B cell (primary cell): ENCODE measurements around the gene DNTT. TPM values are rescaled to one million over a fixed set of nuclear protein-coding genes. Genes with fewer than 3 reads are reported as not detected.

Experiments used
- ATAC-seq: fragments of 200-7000 bp; cut with Tn5 transposase; one replicate; pipeline ENCODE4 v1.10.0; 2021; ENCODE audit warnings: low read depth, mild to moderate bottlenecking, moderate number of reproducible peaks, moderate library complexity
- CTCF ChIA-PET: fragments of 350-600 bp; sonication (Branson Sonifier 250); formaldehyde crosslinking; loops from one replicate; lab custom pipeline; 2021; ENCODE audit warnings: antibody characterized with exemption, inconsistent platforms; lab: Charles Lee
- POLR2A ChIA-PET: fragments of 350-600 bp; sonication (Branson Sonifier 250); formaldehyde crosslinking; loops from one replicate; lab custom pipeline; 2021; ENCODE audit warnings: antibody characterized with exemption; lab: Charles Lee
- DNase-seq: peaks from one replicate; pipeline ENCODE4 v3.0.0; 2013
- H2AFZ ChIP-seq: 2 replicates; pipeline ENCODE4 v1.6.1; 2012; ENCODE audit warnings: mild to moderate bottlenecking, low read depth, low read length; ENCODE audit not compliant: insufficient read depth, poor library complexity, severe bottlenecking
- H3K27ac ChIP-seq, 2 donors: 1 replicate in 1 of 2; 2 replicates in 1 of 2; pipeline ENCODE4 v1.5.1; 2012 to 2013; ENCODE audit warnings: low read length in 2 of 2, mild to moderate bottlenecking in 2 of 2, moderate library complexity in 1 of 2
- H3K27me3 ChIP-seq, 4 experiments: fragments of 200-600 bp in 1 of 4; sonication (generic) in 1 of 4; replicated peaks in 1 of 4; 1 replicate in 2 of 4; 2 replicates in 2 of 4; pipeline versions ENCODE4 v1.6.1 to v1.7.0; 2013 to 2016; ENCODE audit warnings: low read length in 3 of 4, mild to moderate bottlenecking in 2 of 4, mixed read lengths in 1 of 4, moderate library complexity in 1 of 4; ENCODE audit not compliant: insufficient read depth in 4 of 4, control insufficient read depth in 3 of 4; ENCODE audit errors: control extremely low read depth in 1 of 4
- H3K36me3 ChIP-seq, 2 experiments: replicated peaks in 1 of 2; 1 replicate in 1 of 2; 2 replicates in 1 of 2; pipeline versions ENCODE4 v1.6.1 to v1.7.1; 2013; ENCODE audit warnings: low read length in 1 of 2; ENCODE audit not compliant: insufficient read depth in 2 of 2, control insufficient read depth in 1 of 2; ENCODE audit errors: control extremely low read depth in 1 of 2, extremely low read depth in 1 of 2
- H3K4me1 ChIP-seq, 2 donors: fragments of 200-600 bp in 1 of 2; sonication (generic) in 1 of 2; 1 replicate in 1 of 2; 2 replicates in 1 of 2; pipeline versions ENCODE4 v1.5.1 to v1.6.1; 2013 to 2017; ENCODE audit warnings: low read length in 2 of 2; ENCODE audit not compliant: control insufficient read depth in 2 of 2, insufficient read depth in 2 of 2
- H3K4me2 ChIP-seq: replicated peaks from 2 replicates; pipeline ENCODE3; 2012; ENCODE audit warnings: mild to moderate bottlenecking, low read depth, low read length; ENCODE audit not compliant: poor library complexity, severe bottlenecking
- H3K4me3 ChIP-seq, 5 experiments: fragments of 200-600 bp in 1 of 5; sonication (generic) in 1 of 5; 1 replicate in 3 of 5; 2 replicates in 2 of 5; pipeline versions ENCODE4 v1.5.1 to v1.7.0; 2011 to 2016; ENCODE audit warnings: low read length in 4 of 5, mild to moderate bottlenecking in 4 of 5, low read depth in 2 of 5, control low read depth in 1 of 5, moderate library complexity in 1 of 5; ENCODE audit not compliant: insufficient read depth in 1 of 5; ENCODE audit errors: control extremely low read depth in 1 of 5, extremely low read depth in 1 of 5
- H3K79me2 ChIP-seq: fragments of 200-600 bp; sonication (generic); one replicate; pipeline ENCODE4 v1.6.0; 2016; ENCODE audit warnings: low read length; ENCODE audit not compliant: control insufficient read depth, insufficient read depth
- H3K9ac ChIP-seq: fragments of 200-600 bp; sonication (generic); 2 replicates; pipeline ENCODE4 v1.6.1; 2017; ENCODE audit warnings: mild to moderate bottlenecking, low read length, moderate library complexity
- H3K9me3 ChIP-seq, 3 donors: one replicate each; pipeline versions ENCODE4 v1.6.1 to v1.7.1; 2013; ENCODE audit warnings: low read length in 2 of 3; ENCODE audit not compliant: control insufficient read depth in 2 of 3, insufficient read depth in 1 of 3; ENCODE audit errors: control extremely low read depth in 1 of 3
- H4K20me1 ChIP-seq: 2 replicates; pipeline ENCODE4 v1.6.0; 2012; ENCODE audit warnings: mild to moderate bottlenecking, low read length; ENCODE audit not compliant: insufficient read depth, control insufficient read depth, poor library complexity, severe bottlenecking
- H3K27ac Mint-ChIP-seq: one replicate; pipeline ENCODE4 v1.8.0; 2021; ENCODE audit warnings: mixed read lengths
- H3K27me3 Mint-ChIP-seq: one replicate; pipeline ENCODE4 v1.8.0; 2021; ENCODE audit warnings: mixed read lengths
- H3K4me1 Mint-ChIP-seq: one replicate; pipeline ENCODE4 v1.8.0; 2021; ENCODE audit warnings: mixed read lengths
- H3K4me3 Mint-ChIP-seq: one replicate; pipeline ENCODE4 v1.8.0; 2021; ENCODE audit warnings: mixed read lengths
- H3K9me3 Mint-ChIP-seq: one replicate; pipeline ENCODE4 v1.8.0; 2022; ENCODE audit warnings: mixed read lengths; ENCODE audit not compliant: insufficient read depth
- EZH2 ChIP-seq: IDR thresholded peaks from 2 replicates; pipeline ENCODE4 v1.6.1; 2012; ENCODE audit warnings: borderline replicate concordance, low read depth, mild to moderate bottlenecking, moderate library complexity, low read length; ENCODE audit not compliant: insufficient read depth, poor library complexity, severe bottlenecking
- WGBS: methylation state at CpG from one replicate; pipeline ENCODE4 v1.1.5; 2013; ENCODE audit warnings: missing lambda C conversion rate; ENCODE audit not compliant: insufficient coverage; 5-methylcytosine and 5-hydroxymethylcytosine counted together
- intact Hi-C: fragments of 100-400 bp; cut with micrococcal nuclease; formaldehyde crosslinking; loops from one replicate; pipeline ENCODE4 v1.10.0; 2022
- polyA plus RNA-seq: library from polyadenylated mRNA; depleted of rRNA; stranded (reverse); fragments of >200 nt; gene quantifications from 2 replicates; pipeline ENCODE4 v1.2.3, GENCODE V29; 2012
- total RNA-seq, 2 donors: library from RNA; stranded (reverse); fragments of 120-200 nt in 1 of 2; gene quantifications; 1 replicate in 1 of 2; 2 replicates in 1 of 2; pipeline versions ENCODE4 v1.2.3 to v1.2.4, GENCODE V29; 2013 to 2022
- TF ChIP-seq, protein P1 (sequence below): fragments of 200-600 bp; IDR thresholded peaks from one replicate; pipeline ENCODE4 v1.8.0; 2022; ENCODE audit warnings: antibody characterized with exemption, mild to moderate bottlenecking

DNTT gene
- total and polyA plus RNA-seq, 2 donors (not counting 1 experiment from before 2014, with no cell fraction given): not detected

GRCh38 chr10:96339383-96339782, 35.1 kb downstream of the DNTT start:
- no CpG with 5 or more reads among the region's 4 CpGs for WGBS
- intact Hi-C loops: no loop called here
- Histone ChIP-seq H3K4me2 (no peak overlapping the region), H3K27me3 (no peaks in the 10 kb centered on the region), H3K9me3 (no peaks in the 10 kb centered on the region), H2AFZ (no peak overlapping the region), H3K79me2 (no peaks in the 10 kb centered on the region), H3K36me3 (no peaks in the 10 kb centered on the region), H3K27ac (no peak overlapping the region), H3K4me1 (peaks cover 4 to 9% of the 10 kb centered on the region in 2 donors), H3K9ac (no peak overlapping the region), H3K4me3 (no peak overlapping the region), H4K20me1 (no peaks in the 10 kb centered on the region)
- POLR2A ChIA-PET: interaction anchor here (0.6 to 0.7 kb wide), 2 partner anchors 46 to 110 kb away, joined by 3 to 4 read pairs; no protein-coding TSS in a partner anchor
- ATAC-seq (no peak), DNase-seq (no peak)
- CTCF ChIA-PET: interaction anchor here (0.6 to 9.3 kb wide), 10 partner anchors 8 to 1081 kb away, joined by 3 to 107 read pairs (median 3); no protein-coding TSS in a partner anchor
- peaks cover 9% of the 10 kb centered on the region for H3K4me1 Mint-ChIP-seq
- H3K4me3 Mint-ChIP-seq: no peak overlapping the region
- TF ChIP-seq, protein P1, sequence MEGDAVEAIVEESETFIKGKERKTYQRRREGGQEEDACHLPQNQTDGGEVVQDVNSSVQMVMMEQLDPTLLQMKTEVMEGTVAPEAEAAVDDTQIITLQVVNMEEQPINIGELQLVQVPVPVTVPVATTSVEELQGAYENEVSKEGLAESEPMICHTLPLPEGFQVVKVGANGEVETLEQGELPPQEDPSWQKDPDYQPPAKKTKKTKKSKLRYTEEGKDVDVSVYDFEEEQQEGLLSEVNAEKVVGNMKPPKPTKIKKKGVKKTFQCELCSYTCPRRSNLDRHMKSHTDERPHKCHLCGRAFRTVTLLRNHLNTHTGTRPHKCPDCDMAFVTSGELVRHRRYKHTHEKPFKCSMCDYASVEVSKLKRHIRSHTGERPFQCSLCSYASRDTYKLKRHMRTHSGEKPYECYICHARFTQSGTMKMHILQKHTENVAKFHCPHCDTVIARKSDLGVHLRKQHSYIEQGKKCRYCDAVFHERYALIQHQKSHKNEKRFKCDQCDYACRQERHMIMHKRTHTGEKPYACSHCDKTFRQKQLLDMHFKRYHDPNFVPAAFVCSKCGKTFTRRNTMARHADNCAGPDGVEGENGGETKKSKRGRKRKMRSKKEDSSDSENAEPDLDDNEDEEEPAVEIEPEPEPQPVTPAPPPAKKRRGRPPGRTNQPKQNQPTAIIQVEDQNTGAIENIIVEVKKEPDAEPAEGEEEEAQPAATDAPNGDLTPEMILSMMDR: no peak
- no peak for TF ChIP-seq EZH2
- H3K27me3 Mint-ChIP-seq: peaks cover 11% of the 10 kb centered on the region
- no peaks in the 10 kb centered on the region for H3K9me3 Mint-ChIP-seq
- H3K27ac Mint-ChIP-seq: no peak overlapping the region
